ENCODE measurements around the gene IFI44L. TPM values are rescaled to one million over a fixed set of nuclear protein-coding genes. Genes with fewer than 3 reads are reported as not detected.

Gene IFI44L
- total RNA-seq, 1 experiment from 2014 or later: not detected

DNA sequence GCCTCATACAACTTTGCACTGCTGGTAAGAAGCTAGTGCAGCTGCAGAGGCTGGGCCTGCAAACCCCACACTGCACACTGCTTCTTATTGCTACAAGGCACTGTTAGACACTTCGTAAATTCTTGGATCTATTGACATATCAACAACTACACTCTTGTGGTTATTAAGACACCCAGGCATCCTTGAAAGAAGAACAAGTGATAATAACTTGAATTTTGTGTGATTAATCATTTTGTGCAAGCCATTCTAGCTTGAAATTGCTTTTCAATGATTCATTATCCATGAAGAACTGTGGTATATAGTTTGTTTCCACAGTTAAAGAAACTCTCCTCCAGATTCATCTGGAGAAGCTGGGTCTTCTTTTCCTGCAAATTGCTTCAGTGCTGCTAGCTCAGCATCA, 33.7 kb upstream of the IFI44L start:
- intact Hi-C loops (cut with micrococcal nuclease; ENCODE audit: unreplicated experiment): no loop called here
- Mint-ChIP-seq H3K27me3 (ENCODE audit: insufficient read depth, unreplicated experiment) (no peaks in the 10 kb centered on the region), H3K27ac (ENCODE audit: unreplicated experiment) (no peak overlapping the region)

DNA sequence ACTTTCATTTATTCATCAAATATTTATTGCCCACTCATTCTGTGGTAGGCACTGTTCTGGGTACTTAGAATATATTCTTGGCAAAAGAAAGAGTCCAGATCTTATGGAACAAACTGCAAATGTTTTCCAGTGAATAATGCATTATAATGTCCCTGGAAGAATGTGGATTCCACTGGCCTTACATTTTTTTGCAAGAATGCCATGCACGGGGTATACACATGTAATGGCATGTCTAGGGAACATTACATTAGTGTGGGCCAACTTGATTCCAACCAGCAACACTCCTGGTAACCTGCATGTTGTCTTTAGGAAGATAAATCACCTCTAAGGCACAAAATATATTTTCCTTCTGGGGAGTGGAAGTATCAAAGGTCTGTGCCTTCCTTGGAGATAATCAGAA, 33.0 kb upstream of the IFI44L start:
- TF ChIP-seq, protein P1, sequence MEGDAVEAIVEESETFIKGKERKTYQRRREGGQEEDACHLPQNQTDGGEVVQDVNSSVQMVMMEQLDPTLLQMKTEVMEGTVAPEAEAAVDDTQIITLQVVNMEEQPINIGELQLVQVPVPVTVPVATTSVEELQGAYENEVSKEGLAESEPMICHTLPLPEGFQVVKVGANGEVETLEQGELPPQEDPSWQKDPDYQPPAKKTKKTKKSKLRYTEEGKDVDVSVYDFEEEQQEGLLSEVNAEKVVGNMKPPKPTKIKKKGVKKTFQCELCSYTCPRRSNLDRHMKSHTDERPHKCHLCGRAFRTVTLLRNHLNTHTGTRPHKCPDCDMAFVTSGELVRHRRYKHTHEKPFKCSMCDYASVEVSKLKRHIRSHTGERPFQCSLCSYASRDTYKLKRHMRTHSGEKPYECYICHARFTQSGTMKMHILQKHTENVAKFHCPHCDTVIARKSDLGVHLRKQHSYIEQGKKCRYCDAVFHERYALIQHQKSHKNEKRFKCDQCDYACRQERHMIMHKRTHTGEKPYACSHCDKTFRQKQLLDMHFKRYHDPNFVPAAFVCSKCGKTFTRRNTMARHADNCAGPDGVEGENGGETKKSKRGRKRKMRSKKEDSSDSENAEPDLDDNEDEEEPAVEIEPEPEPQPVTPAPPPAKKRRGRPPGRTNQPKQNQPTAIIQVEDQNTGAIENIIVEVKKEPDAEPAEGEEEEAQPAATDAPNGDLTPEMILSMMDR (IDR thresholded peaks at IDR 0.05; ENCODE audit: insufficient read depth in 1 of 2, low read depth in 1 of 2, low read length in 1 of 2, severe bottlenecking in 1 of 2, unreplicated experiment in 1 of 2): no peak
- H3K27me3 Mint-ChIP-seq (ENCODE audit: insufficient read depth, unreplicated experiment): no peaks in the 10 kb centered on the region
- CTCF ChIA-PET: no interaction called here
- H3K4me3 Mint-ChIP-seq (ENCODE audit: unreplicated experiment): no peak overlapping the region
- H3K4me1 Mint-ChIP-seq (ENCODE audit: low read depth, unreplicated experiment): no peaks in the 10 kb centered on the region
- Histone ChIP-seq H3K4me1 (no peaks in the 10 kb centered on the region), H3K4me3 (ENCODE audit: low read depth, low read length) (no peak overlapping the region), H3K9me3 (no peaks in the 10 kb centered on the region), H3K36me3 (ENCODE audit: control insufficient read depth, insufficient read depth, low read length) (no peaks in the 10 kb centered on the region), H3K27me3 (replicated peaks; ENCODE audit: control insufficient read depth, insufficient read depth, low read length) (no peaks in the 10 kb centered on the region)
- BruUV-seq (replicated peaks): no TSS peak
- no peaks in the 10 kb centered on the region for H3K36me3 Mint-ChIP-seq (ENCODE audit: insufficient read depth, unreplicated experiment)
- no peak overlapping the region for H3K27ac Mint-ChIP-seq (ENCODE audit: unreplicated experiment)
- no peak for DNase-seq
- intact Hi-C loops (cut with micrococcal nuclease; ENCODE audit: unreplicated experiment): no loop called here
- POLR2A ChIA-PET: no interaction called here
- no peaks in the 10 kb centered on the region for H3K9me3 Mint-ChIP-seq (ENCODE audit: unreplicated experiment)

More for the DNA sequence above, 33.7 kb upstream of the IFI44L start:
- Histone ChIP-seq H3K9me3 (no peaks in the 10 kb centered on the region), H3K4me1 (no peaks in the 10 kb centered on the region), H3K36me3 (ENCODE audit: control insufficient read depth, insufficient read depth, low read length) (no peaks in the 10 kb centered on the region), H3K4me3 (ENCODE audit: low read depth, low read length) (no peak overlapping the region), H3K27me3 (replicated peaks; ENCODE audit: control insufficient read depth, insufficient read depth, low read length) (no peaks in the 10 kb centered on the region)
- no peak overlapping the region for H3K4me3 Mint-ChIP-seq (ENCODE audit: unreplicated experiment)
- TF ChIP-seq, protein P1 (IDR thresholded peaks at IDR 0.05; ENCODE audit: insufficient read depth in 1 of 2, low read depth in 1 of 2, low read length in 1 of 2, severe bottlenecking in 1 of 2, unreplicated experiment in 1 of 2): no peak
- H3K36me3 Mint-ChIP-seq (ENCODE audit: insufficient read depth, unreplicated experiment): no peaks in the 10 kb centered on the region
- no peak for DNase-seq
- POLR2A ChIA-PET: no interaction called here
- CTCF ChIA-PET: no interaction called here
- no TSS peak for BruUV-seq (replicated peaks)
- no peaks in the 10 kb centered on the region for H3K4me1 Mint-ChIP-seq (ENCODE audit: low read depth, unreplicated experiment)
- no peaks in the 10 kb centered on the region for H3K9me3 Mint-ChIP-seq (ENCODE audit: unreplicated experiment)

DNA sequence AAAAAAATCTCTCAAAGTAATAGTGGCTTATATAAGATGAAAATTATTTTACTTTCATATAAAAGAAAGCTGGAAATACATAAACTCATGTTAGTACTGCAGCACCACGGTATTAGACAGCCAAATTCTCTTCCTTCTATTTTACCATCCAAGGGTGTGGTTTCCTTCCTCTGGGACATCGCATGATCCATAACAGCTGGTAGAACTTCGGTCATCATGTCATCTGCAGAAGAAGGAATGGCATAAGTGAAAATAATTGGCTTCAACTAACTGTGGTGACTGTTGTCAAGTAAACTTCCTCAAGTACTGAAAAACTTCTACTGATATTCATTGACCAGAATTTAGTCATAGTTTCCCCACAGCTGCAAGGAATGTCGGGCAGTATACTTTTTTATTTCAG, 28.3 kb upstream of the IFI44L start:
- Histone ChIP-seq H3K27me3 (replicated peaks; ENCODE audit: control insufficient read depth, insufficient read depth, low read length) (no peaks in the 10 kb centered on the region), H3K4me3 (ENCODE audit: low read depth, low read length) (no peak overlapping the region), H3K4me1 (no peaks in the 10 kb centered on the region), H3K36me3 (ENCODE audit: control insufficient read depth, insufficient read depth, low read length) (no peaks in the 10 kb centered on the region), H3K9me3 (no peaks in the 10 kb centered on the region)
- H3K27me3 Mint-ChIP-seq (ENCODE audit: insufficient read depth, unreplicated experiment): no peaks in the 10 kb centered on the region
- H3K27ac Mint-ChIP-seq (ENCODE audit: unreplicated experiment): no peak overlapping the region
- H3K9me3 Mint-ChIP-seq (ENCODE audit: unreplicated experiment): no peaks in the 10 kb centered on the region
- no TSS peak for BruUV-seq (replicated peaks)
- intact Hi-C loops (cut with micrococcal nuclease; ENCODE audit: unreplicated experiment): no loop called here
- no peaks in the 10 kb centered on the region for H3K36me3 Mint-ChIP-seq (ENCODE audit: insufficient read depth, unreplicated experiment)
- no peaks in the 10 kb centered on the region for H3K4me1 Mint-ChIP-seq (ENCODE audit: low read depth, unreplicated experiment)
- ChIA-PET POLR2A (no interaction called here), CTCF (no interaction called here)
- H3K4me3 Mint-ChIP-seq (ENCODE audit: unreplicated experiment): no peak overlapping the region
- no peak for DNase-seq
- TF ChIP-seq, protein P1 (IDR thresholded peaks at IDR 0.05; ENCODE audit: insufficient read depth in 1 of 2, low read depth in 1 of 2, low read length in 1 of 2, severe bottlenecking in 1 of 2, unreplicated experiment in 1 of 2): no peak

All from Caco-2 (cell line).